Measurements from ENCODE around the gene EXOG. TPM values are rescaled to one million over a fixed set of nuclear protein-coding genes. Genes with fewer than 3 reads are reported as not detected.

The EXOG gene
- total and polyA plus RNA-seq, 4 donors = 3.1 to 16.5 (median 11.1) TPM

DNA sequence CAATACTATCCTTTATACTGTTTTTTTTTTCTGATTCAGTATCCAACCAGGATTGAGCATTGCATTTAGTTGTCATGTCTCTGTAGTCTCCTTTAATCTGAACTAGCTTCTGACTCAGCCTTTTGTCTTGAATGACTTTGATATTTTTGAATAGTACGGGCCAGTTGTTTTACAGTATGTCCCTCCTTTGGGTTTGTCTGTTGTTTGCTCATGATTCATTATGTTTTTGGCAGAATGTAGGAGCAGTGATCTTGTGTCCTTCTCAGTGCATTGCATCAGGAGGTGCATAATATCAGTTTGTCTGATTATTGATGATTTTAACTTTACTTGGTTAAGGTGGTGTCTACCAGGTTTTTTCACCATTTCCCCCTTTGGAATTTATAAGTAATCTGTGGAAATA, 20.5 kb downstream of the EXOG start:
- TF ChIP-seq, protein P1, sequence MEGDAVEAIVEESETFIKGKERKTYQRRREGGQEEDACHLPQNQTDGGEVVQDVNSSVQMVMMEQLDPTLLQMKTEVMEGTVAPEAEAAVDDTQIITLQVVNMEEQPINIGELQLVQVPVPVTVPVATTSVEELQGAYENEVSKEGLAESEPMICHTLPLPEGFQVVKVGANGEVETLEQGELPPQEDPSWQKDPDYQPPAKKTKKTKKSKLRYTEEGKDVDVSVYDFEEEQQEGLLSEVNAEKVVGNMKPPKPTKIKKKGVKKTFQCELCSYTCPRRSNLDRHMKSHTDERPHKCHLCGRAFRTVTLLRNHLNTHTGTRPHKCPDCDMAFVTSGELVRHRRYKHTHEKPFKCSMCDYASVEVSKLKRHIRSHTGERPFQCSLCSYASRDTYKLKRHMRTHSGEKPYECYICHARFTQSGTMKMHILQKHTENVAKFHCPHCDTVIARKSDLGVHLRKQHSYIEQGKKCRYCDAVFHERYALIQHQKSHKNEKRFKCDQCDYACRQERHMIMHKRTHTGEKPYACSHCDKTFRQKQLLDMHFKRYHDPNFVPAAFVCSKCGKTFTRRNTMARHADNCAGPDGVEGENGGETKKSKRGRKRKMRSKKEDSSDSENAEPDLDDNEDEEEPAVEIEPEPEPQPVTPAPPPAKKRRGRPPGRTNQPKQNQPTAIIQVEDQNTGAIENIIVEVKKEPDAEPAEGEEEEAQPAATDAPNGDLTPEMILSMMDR (IDR thresholded peaks at IDR 0.05; ENCODE audit: control extremely low read depth, extremely low read depth) = no peak
- no peaks in the 10 kb centered on the region for H3K9me3 ChIP-seq (ENCODE audit: control insufficient read depth in 4 of 4, insufficient read depth in 3 of 4, low read length in 3 of 4)
- no peak overlapping the region for H3K9ac ChIP-seq (ENCODE audit: insufficient read depth in 1 of 2, low read length in 2 of 2)
- no peak for ATAC-seq (ENCODE audit: insufficient read depth, low FRiP score)
- no peak overlapping the region for H3K4me3 ChIP-seq
- H3K27ac ChIP-seq (ENCODE audit: low read depth in 1 of 2, low read length in 1 of 2) = no peak overlapping the region
- H3K27me3 ChIP-seq (ENCODE audit: control insufficient read depth in 3 of 3, insufficient read depth in 3 of 3, low read length in 2 of 3) = no peaks in the 10 kb centered on the region
- peaks cover 2 to 16% (median 7%) of the 10 kb centered on the region in 4 donors for H3K36me3 ChIP-seq (ENCODE audit: control insufficient read depth in 4 of 4, insufficient read depth in 4 of 4, low read length in 4 of 4)
- 0 to 4% methylated on average over 1 of the region's 1 CpG for WGBS, 2 donors
- DNase-seq = no peak
- H3K4me1 ChIP-seq (ENCODE audit: control insufficient read depth in 5 of 5, insufficient read depth in 5 of 5, low read length in 5 of 5) = peaks cover 0 to 10% (median 0%) of the 10 kb centered on the region in 5 donors

DNA sequence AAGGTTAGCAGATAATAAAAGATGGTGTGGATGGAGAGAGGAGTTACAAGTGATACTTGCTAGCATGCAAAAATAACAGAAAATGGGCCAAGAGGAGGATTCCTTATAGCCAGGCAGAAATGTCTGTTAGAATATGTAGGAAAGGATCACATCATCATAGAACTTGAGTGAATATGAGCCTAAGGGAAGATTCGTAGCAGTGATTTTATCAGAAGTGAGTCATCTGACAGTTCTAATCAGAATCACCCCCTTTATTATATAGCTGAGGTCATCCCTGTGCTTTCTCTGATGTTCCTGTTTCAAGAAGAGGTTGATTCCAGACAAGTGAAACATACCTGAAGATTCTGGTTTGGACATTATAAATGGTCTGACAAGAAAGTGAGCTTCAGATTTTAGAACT, 22.9 kb downstream of the EXOG start:
- ATAC-seq (ENCODE audit: insufficient read depth, low FRiP score) = no peak
- WGBS, 2 donors = 67 to 83% methylated on average over 1 of the region's 1 CpG
- TF ChIP-seq, protein P1 (IDR thresholded peaks at IDR 0.05; ENCODE audit: control extremely low read depth, extremely low read depth) = no peak
- Histone ChIP-seq H3K4me3 (no peak overlapping the region), H3K27me3 (ENCODE audit: control insufficient read depth in 3 of 3, insufficient read depth in 3 of 3, low read length in 2 of 3) (no peaks in the 10 kb centered on the region), H3K9ac (ENCODE audit: insufficient read depth in 1 of 2, low read length in 2 of 2) (no peak overlapping the region), H3K4me1 (ENCODE audit: control insufficient read depth in 5 of 5, insufficient read depth in 5 of 5, low read length in 5 of 5) (peaks cover 0 to 10% (median 0%) of the 10 kb centered on the region in 5 donors), H3K9me3 (ENCODE audit: control insufficient read depth in 4 of 4, insufficient read depth in 3 of 4, low read length in 3 of 4) (no peaks in the 10 kb centered on the region), H3K27ac (ENCODE audit: low read depth in 1 of 2, low read length in 1 of 2) (peak overlapping the region in 1 of 2 donors; percentile 53), H3K36me3 (ENCODE audit: control insufficient read depth in 4 of 4, insufficient read depth in 4 of 4, low read length in 4 of 4) (peaks cover 2 to 16% (median 11%) of the 10 kb centered on the region in 4 donors)
- DNase-seq = no peak

DNA sequence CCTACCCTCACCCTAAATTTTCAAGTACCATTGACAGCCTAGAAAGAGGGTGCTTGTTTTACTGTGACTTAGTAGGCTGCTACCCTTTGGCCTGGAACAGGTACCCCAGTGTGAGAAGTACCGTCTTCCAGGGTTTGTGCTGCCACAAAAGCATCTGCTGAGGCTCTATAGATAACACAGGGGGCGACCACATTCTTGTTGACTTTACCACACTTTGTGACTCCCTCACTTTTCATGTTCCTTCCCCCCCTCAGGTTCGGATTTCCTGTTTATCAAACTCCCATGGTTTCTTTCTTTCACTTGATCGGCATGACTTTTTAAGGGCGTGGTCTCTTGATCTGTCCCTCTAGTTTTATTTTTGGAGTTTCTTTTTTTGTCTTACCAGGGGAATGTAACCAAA, 23.5 kb downstream of the EXOG start:
- ATAC-seq (ENCODE audit: insufficient read depth, low FRiP score) = no peak
- Histone ChIP-seq H3K4me1 (ENCODE audit: control insufficient read depth in 5 of 5, insufficient read depth in 5 of 5, low read length in 5 of 5) (peaks cover 0 to 10% (median 0%) of the 10 kb centered on the region in 5 donors), H3K9me3 (ENCODE audit: control insufficient read depth in 4 of 4, insufficient read depth in 3 of 4, low read length in 3 of 4) (no peaks in the 10 kb centered on the region), H3K27me3 (ENCODE audit: control insufficient read depth in 3 of 3, insufficient read depth in 3 of 3, low read length in 2 of 3) (no peaks in the 10 kb centered on the region), H3K27ac (ENCODE audit: low read depth in 1 of 2, low read length in 1 of 2) (peak overlapping the region in 1 of 2 donors; percentile 60), H3K36me3 (ENCODE audit: control insufficient read depth in 4 of 4, insufficient read depth in 4 of 4, low read length in 4 of 4) (peaks cover 4 to 19% (median 15%) of the 10 kb centered on the region in 4 donors), H3K4me3 (no peak overlapping the region), H3K9ac (ENCODE audit: insufficient read depth in 1 of 2, low read length in 2 of 2) (no peak overlapping the region)
- TF ChIP-seq, protein P1 (IDR thresholded peaks at IDR 0.05; ENCODE audit: control extremely low read depth, extremely low read depth) = no peak
- DNase-seq = no peak
- WGBS, 2 donors = 32 to 42% methylated on average over 5 of the region's 5 CpGs

All from lung (tissue), 12 donors.